Lower leg skin (tissue), 3 donors: ENCODE measurements around the gene PPM1E.

ENCODE experiments used
- POLR2A ChIP-seq, 2 donors: fragments of 450-650 bp; IDR thresholded peaks; one replicate each; pipeline ENCODE4 v1.6.1; 2016 to 2017; ENCODE audit warnings: antibody characterized with exemption in 2 of 2, mild to moderate bottlenecking in 1 of 2, moderate library complexity in 1 of 2
- TF ChIP-seq, protein P1 (sequence below), 3 donors: fragments of 450-650 bp; IDR thresholded peaks; one replicate each; pipeline ENCODE4 v1.5.1; 2016; ENCODE audit warnings: antibody characterized with exemption in 3 of 3, mild to moderate bottlenecking in 3 of 3, moderate library complexity in 2 of 3

GRCh38 chr17:59001158-59001814, 245.6 kb downstream of the PPM1E start:
- TF ChIP-seq, protein P1, sequence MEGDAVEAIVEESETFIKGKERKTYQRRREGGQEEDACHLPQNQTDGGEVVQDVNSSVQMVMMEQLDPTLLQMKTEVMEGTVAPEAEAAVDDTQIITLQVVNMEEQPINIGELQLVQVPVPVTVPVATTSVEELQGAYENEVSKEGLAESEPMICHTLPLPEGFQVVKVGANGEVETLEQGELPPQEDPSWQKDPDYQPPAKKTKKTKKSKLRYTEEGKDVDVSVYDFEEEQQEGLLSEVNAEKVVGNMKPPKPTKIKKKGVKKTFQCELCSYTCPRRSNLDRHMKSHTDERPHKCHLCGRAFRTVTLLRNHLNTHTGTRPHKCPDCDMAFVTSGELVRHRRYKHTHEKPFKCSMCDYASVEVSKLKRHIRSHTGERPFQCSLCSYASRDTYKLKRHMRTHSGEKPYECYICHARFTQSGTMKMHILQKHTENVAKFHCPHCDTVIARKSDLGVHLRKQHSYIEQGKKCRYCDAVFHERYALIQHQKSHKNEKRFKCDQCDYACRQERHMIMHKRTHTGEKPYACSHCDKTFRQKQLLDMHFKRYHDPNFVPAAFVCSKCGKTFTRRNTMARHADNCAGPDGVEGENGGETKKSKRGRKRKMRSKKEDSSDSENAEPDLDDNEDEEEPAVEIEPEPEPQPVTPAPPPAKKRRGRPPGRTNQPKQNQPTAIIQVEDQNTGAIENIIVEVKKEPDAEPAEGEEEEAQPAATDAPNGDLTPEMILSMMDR (IDR thresholded peaks at IDR 0.05): no peak
- TF ChIP-seq POLR2A (IDR thresholded peaks at IDR 0.05): no peak
